ENCODE data around the gene POC1A.

POC1A gene

GRCh38 chr3:52150357-52150756, 3.9 kb downstream of the POC1A start:
- Mint-ChIP-seq H3K9me3 (no peaks in the 10 kb centered on the region), H3K27me3 (ENCODE audit: low read depth) (no peaks in the 10 kb centered on the region), H3K4me1 (ENCODE audit: low read depth) (peaks cover 18% of the 10 kb centered on the region), H3K27ac (no peak overlapping the region), H3K36me3 (ENCODE audit: low read depth) (peaks cover 6% of the 10 kb centered on the region), H3K4me3 (no peak overlapping the region)

GRCh38 chr3:52149726-52150125, 4.5 kb downstream of the POC1A start:
- Mint-ChIP-seq H3K36me3 (ENCODE audit: low read depth) (peaks cover 6% of the 10 kb centered on the region), H3K4me3 (no peak overlapping the region), H3K27me3 (ENCODE audit: low read depth) (no peaks in the 10 kb centered on the region), H3K27ac (no peak overlapping the region), H3K9me3 (no peaks in the 10 kb centered on the region), H3K4me1 (ENCODE audit: low read depth) (peaks cover 17% of the 10 kb centered on the region)

GRCh38 chr3:52149021-52149420, 5.2 kb downstream of the POC1A start:
- H3K4me1 Mint-ChIP-seq (ENCODE audit: low read depth), result peaks cover 22% of the 10 kb centered on the region

GRCh38 chr3:52147804-52148203, 6.4 kb downstream of the POC1A start:
- H3K27ac Mint-ChIP-seq, result no peak overlapping the region
- peaks cover 12% of the 10 kb centered on the region for H3K36me3 Mint-ChIP-seq (ENCODE audit: low read depth)
- peaks cover 15% of the 10 kb centered on the region for H3K4me1 Mint-ChIP-seq (ENCODE audit: low read depth)
- no peak overlapping the region for H3K4me3 Mint-ChIP-seq
- no peaks in the 10 kb centered on the region for H3K9me3 Mint-ChIP-seq
- no peaks in the 10 kb centered on the region for H3K27me3 Mint-ChIP-seq (ENCODE audit: low read depth)

More at GRCh38 chr3:52149021-52149420, 5.2 kb downstream of the POC1A start:
- Mint-ChIP-seq H3K27ac (no peak overlapping the region), H3K27me3 (ENCODE audit: low read depth) (no peaks in the 10 kb centered on the region), H3K4me3 (no peak overlapping the region), H3K36me3 (ENCODE audit: low read depth) (peaks cover 9% of the 10 kb centered on the region), H3K9me3 (no peaks in the 10 kb centered on the region)

- Mint-ChIP-seq H3K36me3 (ENCODE audit: low read depth) (peaks cover 12% of the 10 kb centered on the region), H3K4me1 (ENCODE audit: low read depth) (peaks cover 12% of the 10 kb centered on the region), H3K27me3 (ENCODE audit: low read depth) (no peaks in the 10 kb centered on the region), H3K4me3 (no peak overlapping the region), H3K27ac (no peak overlapping the region), H3K9me3 (no peaks in the 10 kb centered on the region)
Measured at GRCh38 chr3:52146811-52147210, 7.4 kb downstream of the POC1A start.

GRCh38 chr3:52146189-52146588, 8.0 kb downstream of the POC1A start:
- no peaks in the 10 kb centered on the region for H3K9me3 Mint-ChIP-seq
- no peak overlapping the region for H3K27ac Mint-ChIP-seq
- H3K4me3 Mint-ChIP-seq, result no peak overlapping the region
- peaks cover 12% of the 10 kb centered on the region for H3K4me1 Mint-ChIP-seq (ENCODE audit: low read depth)
- H3K36me3 Mint-ChIP-seq (ENCODE audit: low read depth), result peaks cover 12% of the 10 kb centered on the region
- no peaks in the 10 kb centered on the region for H3K27me3 Mint-ChIP-seq (ENCODE audit: low read depth)

GRCh38 chr3:52145736-52146110, 8.5 kb downstream of the POC1A start:
- Mint-ChIP-seq H3K27me3 (ENCODE audit: low read depth) (no peaks in the 10 kb centered on the region), H3K36me3 (ENCODE audit: low read depth) (peaks cover 12% of the 10 kb centered on the region), H3K4me1 (ENCODE audit: low read depth) (peaks cover 12% of the 10 kb centered on the region), H3K27ac (no peak overlapping the region), H3K4me3 (no peak overlapping the region), H3K9me3 (no peaks in the 10 kb centered on the region)

- peaks cover 12% of the 10 kb centered on the region for H3K36me3 Mint-ChIP-seq (ENCODE audit: low read depth)
Measured at GRCh38 chr3:52144796-52145735, 9.2 kb downstream of the POC1A start.

GRCh38 chr3:52144034-52144795, 10.0 kb downstream of the POC1A start:
- H3K27ac Mint-ChIP-seq, result peak overlapping the region; percentile 85
- H3K27me3 Mint-ChIP-seq (ENCODE audit: low read depth), result no peaks in the 10 kb centered on the region
- no peak overlapping the region for H3K4me3 Mint-ChIP-seq
- peaks cover 12% of the 10 kb centered on the region for H3K4me1 Mint-ChIP-seq (ENCODE audit: low read depth)
- H3K36me3 Mint-ChIP-seq (ENCODE audit: low read depth), result peaks cover 12% of the 10 kb centered on the region
- no peaks in the 10 kb centered on the region for H3K9me3 Mint-ChIP-seq

More at GRCh38 chr3:52144796-52145735, 9.2 kb downstream of the POC1A start:
- H3K27ac Mint-ChIP-seq, result peak overlapping the region; percentile 85
- no peaks in the 10 kb centered on the region for H3K9me3 Mint-ChIP-seq
- H3K4me3 Mint-ChIP-seq, result no peak overlapping the region
- no peaks in the 10 kb centered on the region for H3K27me3 Mint-ChIP-seq (ENCODE audit: low read depth)
- peaks cover 12% of the 10 kb centered on the region for H3K4me1 Mint-ChIP-seq (ENCODE audit: low read depth)

- Mint-ChIP-seq H3K27ac (peak overlapping the region; percentile 85), H3K27me3 (ENCODE audit: low read depth) (no peaks in the 10 kb centered on the region), H3K36me3 (ENCODE audit: low read depth) (peaks cover 13% of the 10 kb centered on the region), H3K9me3 (no peaks in the 10 kb centered on the region), H3K4me1 (ENCODE audit: low read depth) (peaks cover 12% of the 10 kb centered on the region), H3K4me3 (no peak overlapping the region)
Measured at GRCh38 chr3:52143616-52144015, 10.6 kb downstream of the POC1A start.

GRCh38 chr3:52143156-52143555, 11.1 kb downstream of the POC1A start:
- Mint-ChIP-seq H3K27me3 (ENCODE audit: low read depth) (no peaks in the 10 kb centered on the region), H3K36me3 (ENCODE audit: low read depth) (peaks cover 13% of the 10 kb centered on the region), H3K4me1 (ENCODE audit: low read depth) (peaks cover 12% of the 10 kb centered on the region), H3K4me3 (no peak overlapping the region), H3K27ac (peak overlapping the region; percentile 85), H3K9me3 (no peaks in the 10 kb centered on the region)

GRCh38 chr3:52141751-52142150, 12.5 kb downstream of the POC1A start:
- Mint-ChIP-seq H3K27ac (no peak overlapping the region), H3K9me3 (no peaks in the 10 kb centered on the region), H3K27me3 (ENCODE audit: low read depth) (no peaks in the 10 kb centered on the region), H3K36me3 (ENCODE audit: low read depth) (peaks cover 9% of the 10 kb centered on the region), H3K4me1 (ENCODE audit: low read depth) (peaks cover 12% of the 10 kb centered on the region), H3K4me3 (no peak overlapping the region)

GRCh38 chr3:52140769-52141168, 13.5 kb downstream of the POC1A start:
- H3K4me3 Mint-ChIP-seq, result no peak overlapping the region
- H3K27ac Mint-ChIP-seq, result no peak overlapping the region
- H3K27me3 Mint-ChIP-seq (ENCODE audit: low read depth), result no peaks in the 10 kb centered on the region
- peaks cover 12% of the 10 kb centered on the region for H3K4me1 Mint-ChIP-seq (ENCODE audit: low read depth)
- peaks cover 9% of the 10 kb centered on the region for H3K36me3 Mint-ChIP-seq (ENCODE audit: low read depth)
- H3K9me3 Mint-ChIP-seq, result no peaks in the 10 kb centered on the region

- H3K36me3 Mint-ChIP-seq (ENCODE audit: low read depth), result peaks cover 9% of the 10 kb centered on the region
- H3K4me1 Mint-ChIP-seq (ENCODE audit: low read depth), result peaks cover 10% of the 10 kb centered on the region
- no peak overlapping the region for H3K4me3 Mint-ChIP-seq
- no peak overlapping the region for H3K27ac Mint-ChIP-seq
- no peaks in the 10 kb centered on the region for H3K9me3 Mint-ChIP-seq
- no peaks in the 10 kb centered on the region for H3K27me3 Mint-ChIP-seq (ENCODE audit: low read depth)
Measured at GRCh38 chr3:52140000-52140399, 14.2 kb downstream of the POC1A start.

GRCh38 chr3:52137311-52137710, 16.9 kb downstream of the POC1A start:
- Mint-ChIP-seq H3K27me3 (ENCODE audit: low read depth) (no peaks in the 10 kb centered on the region), H3K4me1 (ENCODE audit: low read depth) (peaks cover under 1% of the 10 kb centered on the region), H3K27ac (no peak overlapping the region), H3K4me3 (no peak overlapping the region), H3K9me3 (no peaks in the 10 kb centered on the region), H3K36me3 (ENCODE audit: low read depth) (peaks cover 3% of the 10 kb centered on the region)
